ENCODE measurements around the gene FOLR1.
"Not testable (repeated sequence)": the region's sequence is repeated elsewhere in the genome, so short reads cannot be mapped to it uniquely, and the experiment has no call there.

FOLR1 gene

GRCh38 chr11:72191961-72192381 lies at the start of gene FOLR1:
FOLR1 (plus strand) TSS chr11:72192140; CDS start chr11:72192174, 34 bp downstream.
- H3K4me3 ChIP-seq (ENCODE audit: low read depth, low read length) = no peak within 1 kb of the TSS

GRCh38 chr11:72142543-72142942 lies 49.4 kb upstream of the FOLR1 start:
- in situ Hi-C loops (cut with HindIII; ENCODE audit: low sequenced_read_pairs); H3K4me3 ChIP-seq (ENCODE audit: low read depth, low read length); DNase-seq (ENCODE audit: low read depth, low spot score): not testable (repeated sequence)

More at GRCh38 chr11:72191961-72192381, at the start of gene FOLR1:
- TF ChIP-seq CTCF (IDR thresholded peaks at IDR 0.05; ENCODE audit: low read depth, low read length) = no peak
- DNase-seq (ENCODE audit: low read depth, low spot score) = no peak
- in situ Hi-C loops (cut with HindIII; ENCODE audit: low sequenced_read_pairs) = no loop called here

GRCh38 chr11:72144807-72145565 lies 47.0 kb upstream of the FOLR1 start:
- TF ChIP-seq CTCF (IDR thresholded peaks at IDR 0.05; ENCODE audit: low read depth, low read length) = no peak
- H3K4me3 ChIP-seq (ENCODE audit: low read depth, low read length) = no peak overlapping the region
- DNase-seq (ENCODE audit: low read depth, low spot score) = peak; percentile 36
- in situ Hi-C loops (cut with HindIII; ENCODE audit: low sequenced_read_pairs) = no loop called here

- in situ Hi-C loops (cut with HindIII; ENCODE audit: low sequenced_read_pairs) = no loop called here
- TF ChIP-seq CTCF (IDR thresholded peaks at IDR 0.05; ENCODE audit: low read depth, low read length) = no peak
- H3K4me3 ChIP-seq (ENCODE audit: low read depth, low read length) = no peak overlapping the region
- no peak for DNase-seq (ENCODE audit: low read depth, low spot score)
Measured at GRCh38 chr11:72146625-72147024, 45.3 kb upstream of the FOLR1 start.

GRCh38 chr11:72150882-72151281 lies 41.1 kb upstream of the FOLR1 start:
- DNase-seq (ENCODE audit: low read depth, low spot score) = no peak
- no peak overlapping the region for H3K4me3 ChIP-seq (ENCODE audit: low read depth, low read length)
- in situ Hi-C loops (cut with HindIII; ENCODE audit: low sequenced_read_pairs) = no loop called here
- no peak for TF ChIP-seq CTCF (IDR thresholded peaks at IDR 0.05; ENCODE audit: low read depth, low read length)

GRCh38 chr11:72153874-72154273 lies 38.1 kb upstream of the FOLR1 start:
- DNase-seq (ENCODE audit: low read depth, low spot score); in situ Hi-C loops (cut with HindIII; ENCODE audit: low sequenced_read_pairs): not testable (repeated sequence)

GRCh38 chr11:72154816-72155215 lies 37.1 kb upstream of the FOLR1 start:
- no peak overlapping the region for H3K4me3 ChIP-seq (ENCODE audit: low read depth, low read length)
- no peak for DNase-seq (ENCODE audit: low read depth, low spot score)
- no peak for TF ChIP-seq CTCF (IDR thresholded peaks at IDR 0.05; ENCODE audit: low read depth, low read length)
- in situ Hi-C loops (cut with HindIII; ENCODE audit: low sequenced_read_pairs) = no loop called here

More at GRCh38 chr11:72153874-72154273, 38.1 kb upstream of the FOLR1 start:
- not testable (repeated sequence) for H3K4me3 ChIP-seq (ENCODE audit: low read depth, low read length)
